Endodermal cell (in vitro differentiated cells): ENCODE data around the gene KCND3. TPM values are rescaled to one million over a fixed set of nuclear protein-coding genes. Genes with fewer than 3 reads are reported as not detected.

Experiments
- DNase-seq: peaks from one replicate; pipeline ENCODE4 v3.0.0-alpha.2; 2017
- H3K27ac ChIP-seq: 2 replicates; pipeline ENCODE4 v1.5.1; 2013; ENCODE audit warnings: mild to moderate bottlenecking, low read depth, low read length, moderate library complexity
- H3K27me3 ChIP-seq: 2 replicates; pipeline ENCODE4 v1.6.1; 2013; ENCODE audit warnings: mild to moderate bottlenecking, low read length, moderate library complexity; ENCODE audit not compliant: insufficient read depth, control insufficient read depth, poor library complexity, severe bottlenecking
- H3K36me3 ChIP-seq: 2 replicates; pipeline ENCODE4 v1.7.0; 2013; ENCODE audit warnings: mild to moderate bottlenecking, low read length, moderate library complexity; ENCODE audit not compliant: control insufficient read depth, insufficient read depth
- H3K4me1 ChIP-seq: one replicate; pipeline ENCODE4 v1.7.0; 2013; ENCODE audit warnings: low read length; ENCODE audit not compliant: control insufficient read depth, insufficient read depth
- H3K4me3 ChIP-seq: 2 replicates; pipeline ENCODE4 v1.5.1; 2013; ENCODE audit warnings: mild to moderate bottlenecking, low read length, moderate library complexity
- H3K9ac ChIP-seq: 2 replicates; pipeline ENCODE4 v1.6.1; 2013; ENCODE audit warnings: mild to moderate bottlenecking, low read length, moderate library complexity; ENCODE audit not compliant: poor library complexity, severe bottlenecking; ENCODE audit errors: extremely low read depth
- H3K9me3 ChIP-seq: 2 replicates; pipeline ENCODE4 v1.6.1; 2013; ENCODE audit warnings: mild to moderate bottlenecking, low read length, moderate library complexity; ENCODE audit not compliant: control insufficient read depth
- H3K27ac Mint-ChIP-seq: 2 replicates; pipeline ENCODE4 v1.8.0; 2020; ENCODE audit warnings: mixed read lengths
- H3K27me3 Mint-ChIP-seq: 2 replicates; pipeline ENCODE4 v1.8.0; 2021; ENCODE audit warnings: mild to moderate bottlenecking, mixed read lengths; ENCODE audit not compliant: insufficient read depth
- H3K36me3 Mint-ChIP-seq: 2 replicates; pipeline ENCODE4 v1.8.0; 2020; ENCODE audit warnings: low read depth, mixed read lengths
- H3K4me1 Mint-ChIP-seq: 2 replicates; pipeline ENCODE4 v1.8.0; 2020; ENCODE audit warnings: mixed read lengths
- H3K4me3 Mint-ChIP-seq: 2 replicates; pipeline ENCODE4 v1.8.0; 2020; ENCODE audit warnings: mild to moderate bottlenecking, moderate library complexity, mixed read lengths
- H3K9me3 Mint-ChIP-seq: 2 replicates; pipeline ENCODE4 v1.8.0; 2020; ENCODE audit warnings: mild to moderate bottlenecking, mixed read lengths
- WGBS, 2 experiments: methylation state at CpG; one replicate each; pipeline versions ENCODE4 v1.1.5 to v1.1.7; 2013; ENCODE audit warnings: missing lambda C conversion rate in 2 of 2, mixed read lengths in 1 of 2; ENCODE audit not compliant: insufficient coverage in 1 of 2, insufficient read length in 1 of 2; 5-methylcytosine and 5-hydroxymethylcytosine counted together
- total RNA-seq, 2 donors: library from RNA; stranded (reverse); fragmentation: NEBNext Ultra II Directional in 1 of 2; extraction: Animal tissue kit (Norgen Biotek cat#: 25700) in 1 of 2; gene quantifications; 2 replicates in 1 of 2; 3 replicates in 1 of 2; pipeline ENCODE4 v1.2.1, GENCODE V29; 2021
- TF ChIP-seq, protein P1 (sequence below): fragments of 200-600 bp; sonication (generic); conservative IDR thresholded peaks from 2 replicates; pipeline ENCODE4 v1.5.0; 2021; ENCODE audit warnings: antibody characterized with exemption, mild to moderate bottlenecking

KCND3 gene
- total RNA-seq, 2 donors from 2014 or later = 0.13 TPM; not detected in 1

DNA sequence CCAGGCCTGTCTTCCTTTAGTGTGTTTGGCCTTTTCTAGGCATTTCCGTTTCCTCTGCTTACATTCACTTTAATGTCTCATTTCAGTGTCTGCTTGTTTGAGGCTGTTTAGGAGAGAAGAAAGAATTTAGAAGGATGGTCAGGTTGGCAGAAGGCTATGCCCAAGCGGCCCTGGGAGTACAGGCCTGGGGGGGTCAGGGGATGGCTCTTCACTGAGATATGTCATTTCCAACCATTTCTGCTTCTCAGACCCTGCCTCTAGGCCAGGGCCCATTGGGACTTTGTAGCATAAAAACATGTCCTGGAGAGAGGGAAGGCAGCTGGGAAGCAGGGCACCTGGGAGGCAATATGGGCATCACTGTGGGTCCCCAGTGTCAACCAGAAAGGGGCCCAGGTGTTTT, 147.7 kb downstream of the KCND3 start:
- TF ChIP-seq, protein P1, sequence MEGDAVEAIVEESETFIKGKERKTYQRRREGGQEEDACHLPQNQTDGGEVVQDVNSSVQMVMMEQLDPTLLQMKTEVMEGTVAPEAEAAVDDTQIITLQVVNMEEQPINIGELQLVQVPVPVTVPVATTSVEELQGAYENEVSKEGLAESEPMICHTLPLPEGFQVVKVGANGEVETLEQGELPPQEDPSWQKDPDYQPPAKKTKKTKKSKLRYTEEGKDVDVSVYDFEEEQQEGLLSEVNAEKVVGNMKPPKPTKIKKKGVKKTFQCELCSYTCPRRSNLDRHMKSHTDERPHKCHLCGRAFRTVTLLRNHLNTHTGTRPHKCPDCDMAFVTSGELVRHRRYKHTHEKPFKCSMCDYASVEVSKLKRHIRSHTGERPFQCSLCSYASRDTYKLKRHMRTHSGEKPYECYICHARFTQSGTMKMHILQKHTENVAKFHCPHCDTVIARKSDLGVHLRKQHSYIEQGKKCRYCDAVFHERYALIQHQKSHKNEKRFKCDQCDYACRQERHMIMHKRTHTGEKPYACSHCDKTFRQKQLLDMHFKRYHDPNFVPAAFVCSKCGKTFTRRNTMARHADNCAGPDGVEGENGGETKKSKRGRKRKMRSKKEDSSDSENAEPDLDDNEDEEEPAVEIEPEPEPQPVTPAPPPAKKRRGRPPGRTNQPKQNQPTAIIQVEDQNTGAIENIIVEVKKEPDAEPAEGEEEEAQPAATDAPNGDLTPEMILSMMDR = no peak
- no peaks in the 10 kb centered on the region for H3K36me3 ChIP-seq
- H3K4me3 ChIP-seq = no peak overlapping the region
- H3K27ac ChIP-seq = no peak overlapping the region
- H3K27me3 Mint-ChIP-seq = peaks cover 10% of the 10 kb centered on the region
- H3K27ac Mint-ChIP-seq = no peak overlapping the region
- DNase-seq = no peak
- H3K9me3 Mint-ChIP-seq = no peaks in the 10 kb centered on the region
- 85% methylated on average over 2 of the region's 2 CpGs; no CpG with 5 or more reads in 1 of the 2 experiments for WGBS, 2 experiments
- no peak overlapping the region for H3K9ac ChIP-seq
- no peaks in the 10 kb centered on the region for H3K4me1 Mint-ChIP-seq
- H3K36me3 Mint-ChIP-seq = no peaks in the 10 kb centered on the region
- no peak overlapping the region for H3K4me3 Mint-ChIP-seq
- no peaks in the 10 kb centered on the region for H3K4me1 ChIP-seq
- H3K27me3 ChIP-seq = peaks cover 15% of the 10 kb centered on the region
- H3K9me3 ChIP-seq = no peaks in the 10 kb centered on the region

DNA sequence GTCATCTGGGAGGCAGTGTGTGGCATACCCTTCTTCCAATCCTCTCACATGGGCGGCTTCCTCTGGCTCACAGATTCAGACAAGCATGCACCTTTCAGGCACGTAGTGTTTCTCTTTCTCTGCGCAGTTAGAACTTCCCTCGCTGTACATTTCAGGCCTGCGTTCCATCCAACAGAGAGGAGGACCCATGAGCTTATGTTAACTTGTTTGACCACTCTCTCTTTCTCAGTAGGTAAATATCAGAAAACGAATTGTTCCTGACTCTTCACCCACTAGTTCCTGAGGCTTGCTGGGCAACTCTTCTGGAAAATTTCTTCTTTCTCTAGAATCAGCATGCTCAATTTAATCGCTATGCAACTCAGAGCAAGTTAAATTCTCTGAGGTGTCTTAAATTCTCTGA, 148.3 kb downstream of the KCND3 start:
- Mint-ChIP-seq H3K4me3 (no peak overlapping the region), H3K36me3 (no peaks in the 10 kb centered on the region), H3K4me1 (no peaks in the 10 kb centered on the region), H3K27me3 (peaks cover 12% of the 10 kb centered on the region), H3K27ac (no peak overlapping the region), H3K9me3 (no peaks in the 10 kb centered on the region)
- WGBS, 2 experiments = 89 to 96% methylated on average over 5 to 7 of the region's 7 CpGs
- TF ChIP-seq, protein P1 = no peak
- Histone ChIP-seq H3K27ac (no peak overlapping the region), H3K27me3 (peaks cover 20% of the 10 kb centered on the region), H3K9ac (no peak overlapping the region), H3K36me3 (no peaks in the 10 kb centered on the region), H3K4me1 (no peaks in the 10 kb centered on the region), H3K4me3 (no peak overlapping the region), H3K9me3 (no peaks in the 10 kb centered on the region)
- DNase-seq = no peak

DNA sequence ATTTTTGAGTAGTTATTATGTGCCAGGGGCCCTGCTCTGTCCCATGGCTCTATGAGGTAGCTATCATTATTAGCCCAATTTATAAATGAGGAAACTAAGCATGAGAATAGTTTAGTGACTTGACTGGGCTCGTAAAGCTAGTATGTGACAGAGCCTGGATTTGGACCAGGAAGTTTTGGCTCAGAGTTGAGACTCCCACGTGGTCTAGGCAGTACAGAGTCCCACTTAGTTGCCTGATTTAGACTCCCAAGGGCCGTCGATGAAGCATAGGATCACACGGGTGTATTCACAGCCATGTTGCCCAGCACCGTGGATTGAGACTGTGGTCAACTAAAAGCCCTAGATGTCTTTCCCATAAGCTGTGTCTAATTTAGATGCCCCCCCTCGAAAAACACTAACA, 152.1 kb downstream of the KCND3 start:
- 80 to 86% methylated on average over 7 of the region's 7 CpGs for WGBS, 2 experiments
- H3K4me3 Mint-ChIP-seq = no peak overlapping the region
- Histone ChIP-seq H3K36me3 (no peaks in the 10 kb centered on the region), H3K9me3 (no peaks in the 10 kb centered on the region), H3K4me1 (no peaks in the 10 kb centered on the region), H3K27ac (no peak overlapping the region), H3K4me3 (no peak overlapping the region), H3K9ac (no peak overlapping the region), H3K27me3 (peaks cover 22% of the 10 kb centered on the region)
- TF ChIP-seq, protein P1 = no peak
- H3K36me3 Mint-ChIP-seq = no peaks in the 10 kb centered on the region
- H3K9me3 Mint-ChIP-seq = no peaks in the 10 kb centered on the region
- no peak overlapping the region for H3K27ac Mint-ChIP-seq
- no peak for DNase-seq
- peaks cover 7% of the 10 kb centered on the region for H3K27me3 Mint-ChIP-seq
- no peaks in the 10 kb centered on the region for H3K4me1 Mint-ChIP-seq
